SU-DHL-6 (cell line): ENCODE results near the gene SULT1C3.

ENCODE experiments used
- H2AFZ ChIP-seq: fragments of 200-600 bp; sonication (generic); 2 replicates; pipeline ENCODE4 v1.6.1; 2014; ENCODE audit warnings: low read depth, mild to moderate bottlenecking, moderate library complexity, mixed read lengths, antibody characterized with exemption, low read length; ENCODE audit not compliant: severe bottlenecking
- H3F3A ChIP-seq: fragments of 200-600 bp; shearing (Covaris generic); 2 replicates; pipeline ENCODE4 v1.6.0; 2016; ENCODE audit warnings: antibody characterized with exemption, mild to moderate bottlenecking; ENCODE audit not compliant: insufficient read depth
- H3K27ac ChIP-seq: fragments of 200-600 bp; sonication (generic); 2 replicates; pipeline ENCODE4 v1.5.1; 2016; ENCODE audit warnings: low read depth, mild to moderate bottlenecking, low read length, moderate library complexity, mixed read lengths
- H3K27me3 ChIP-seq: fragments of 200-600 bp; sonication (generic), shearing (Covaris generic); 2 replicates; pipeline ENCODE4 v1.6.0; 2014; ENCODE audit warnings: mild to moderate bottlenecking, low read length
- H3K36me3 ChIP-seq: fragments of 200-600 bp; sonication (generic); 2 replicates; pipeline ENCODE4 v1.6.1; 2014; ENCODE audit warnings: mild to moderate bottlenecking, low read length, mixed read lengths
- H3K4me2 ChIP-seq: fragments of 300-600, 200-600 bp; shearing (Covaris generic), sonication (generic); 2 replicates; pipeline ENCODE4 v1.6.0; 2014; ENCODE audit warnings: low read length, low read depth, mild to moderate bottlenecking; ENCODE audit not compliant: poor library complexity, severe bottlenecking
- H3K4me3 ChIP-seq: fragments of 200-600 bp; sonication (generic); 2 replicates; pipeline ENCODE4 v1.5.1; 2014; ENCODE audit warnings: antibody characterized with exemption, low read length, mild to moderate bottlenecking, mixed read lengths; ENCODE audit not compliant: insufficient read depth, poor library complexity, severe bottlenecking
- H3K79me2 ChIP-seq: fragments of 200-600 bp; sonication (generic); 2 replicates; pipeline ENCODE4 v1.6.1; 2014; ENCODE audit warnings: mild to moderate bottlenecking, low read length, moderate library complexity; ENCODE audit not compliant: insufficient read depth
- H3K9ac ChIP-seq: fragments of 200-600 bp; sonication (generic); 2 replicates; pipeline ENCODE4 v1.7.0; 2014; ENCODE audit warnings: mild to moderate bottlenecking, low read length
- H3K9me2 ChIP-seq: fragments of 200-600 bp; sonication (generic); replicated peaks from 2 replicates; pipeline ENCODE4 v1.6.1; 2014; ENCODE audit warnings: low read length; ENCODE audit not compliant: insufficient read depth
- H3K9me3 ChIP-seq: fragments of 200-600 bp; sonication (generic); 2 replicates; pipeline ENCODE4 v1.6.1; 2014; ENCODE audit warnings: low read length, mixed read lengths; ENCODE audit not compliant: insufficient read depth
- H4K20me1 ChIP-seq: fragments of 200-600 bp; sonication (generic); 2 replicates; pipeline ENCODE4 v1.6.1; 2014; ENCODE audit warnings: low read depth, mild to moderate bottlenecking, antibody characterized with exemption, low read length, moderate library complexity, mixed read lengths
- CTCF ChIP-seq: fragments of 200-600 bp; sonication (generic); IDR thresholded peaks from one replicate; pipeline ENCODE4 v1.5.1; 2017; ENCODE audit warnings: antibody characterized with exemption, mild to moderate bottlenecking, low read length, moderate library complexity; ENCODE audit not compliant: insufficient read depth, poor library complexity, severe bottlenecking
- EZH2phosphoT487 ChIP-seq: fragments of 200-600 bp; sonication (generic), shearing (Covaris generic); conservative IDR thresholded peaks from 2 replicates; pipeline ENCODE4 v1.6.1; 2018; ENCODE audit warnings: mild to moderate bottlenecking, antibody characterized with exemption, low read length, moderate library complexity, mixed read lengths

SULT1C3 gene

GRCh38 chr2:108257757-108258331 is 18.1 kb downstream of the SULT1C3 start:
- Histone ChIP-seq H3K9ac (no peak overlapping the region), H3K9me2 (no peaks in the 10 kb centered on the region), H3K27ac (no peak overlapping the region), H3K36me3 (no peaks in the 10 kb centered on the region), H3F3A (no peaks in the 10 kb centered on the region), H2AFZ (no peak overlapping the region), H3K9me3 (no peaks in the 10 kb centered on the region), H4K20me1 (no peaks in the 10 kb centered on the region), H3K27me3 (no peaks in the 10 kb centered on the region), H3K4me3 (no peak overlapping the region), H3K4me2 (no peak overlapping the region), H3K79me2 (no peaks in the 10 kb centered on the region)
- TF ChIP-seq CTCF (no peak), EZH2phosphoT487 (no peak)

- TF ChIP-seq EZH2phosphoT487 (no peak), CTCF (no peak)
- Histone ChIP-seq H3K9me3 (no peaks in the 10 kb centered on the region), H4K20me1 (no peaks in the 10 kb centered on the region), H3K9ac (no peak overlapping the region), H3F3A (no peaks in the 10 kb centered on the region), H3K27me3 (no peaks in the 10 kb centered on the region), H3K4me2 (no peak overlapping the region), H3K27ac (no peak overlapping the region), H3K4me3 (no peak overlapping the region), H2AFZ (no peak overlapping the region), H3K9me2 (no peaks in the 10 kb centered on the region), H3K79me2 (no peaks in the 10 kb centered on the region), H3K36me3 (no peaks in the 10 kb centered on the region)
Observed at GRCh38 chr2:108260773-108261172, 21.0 kb downstream of the SULT1C3 start.

- H3K36me3 ChIP-seq = no peaks in the 10 kb centered on the region
- TF ChIP-seq EZH2phosphoT487 (no peak), CTCF (no peak)
- no peaks in the 10 kb centered on the region for H3K9me3 ChIP-seq
- no peaks in the 10 kb centered on the region for H3K9me2 ChIP-seq
- no peaks in the 10 kb centered on the region for H3K27me3 ChIP-seq
- H3F3A ChIP-seq = no peaks in the 10 kb centered on the region
- H3K4me3 ChIP-seq = no peak overlapping the region
- H2AFZ ChIP-seq = no peak overlapping the region
- no peak overlapping the region for H3K4me2 ChIP-seq
- no peaks in the 10 kb centered on the region for H3K79me2 ChIP-seq
- no peaks in the 10 kb centered on the region for H4K20me1 ChIP-seq
- H3K9ac ChIP-seq = no peak overlapping the region
- H3K27ac ChIP-seq = no peak overlapping the region
Observed at GRCh38 chr2:108262036-108262435, 22.3 kb downstream of the SULT1C3 start.
